Measurements from ENCODE around the gene DBNDD1. TPM values are rescaled to one million over a fixed set of nuclear protein-coding genes. Genes with fewer than 3 reads are reported as not detected.

Gene DBNDD1
- polyA plus RNA-seq, 1 of the 3 experiments (the other 2 are of a cell fraction), result 27.9 TPM

DNA sequence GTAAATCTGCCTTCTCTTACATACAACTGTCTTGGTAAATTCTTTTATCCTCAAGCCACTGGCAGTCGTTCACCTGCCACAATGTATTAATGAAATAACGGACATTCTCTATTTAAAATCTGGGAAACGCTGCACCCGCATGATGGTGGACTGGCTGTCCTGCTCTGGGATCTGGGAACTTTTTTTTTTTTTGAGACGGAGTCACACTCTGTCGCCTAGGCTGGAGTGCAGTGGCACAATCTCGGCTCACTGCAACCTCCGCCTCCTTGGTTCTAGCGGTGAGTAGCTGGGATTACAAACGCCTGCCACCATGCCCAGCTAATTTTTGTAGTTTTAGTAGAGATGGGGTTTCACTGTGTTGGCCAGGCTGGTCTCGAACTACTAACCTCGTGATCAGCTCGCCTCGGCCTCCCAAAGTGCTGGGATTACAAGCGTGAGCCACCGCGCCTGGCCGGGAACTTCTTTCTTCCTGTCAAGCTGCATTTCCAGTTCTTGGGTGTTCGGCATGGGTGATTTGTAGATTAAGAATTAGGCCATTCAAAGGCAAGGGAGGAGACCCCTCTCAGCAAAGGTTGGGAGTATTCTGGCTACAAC is 29.6 kb upstream of the DBNDD1 start:
- Histone ChIP-seq H3K4me1 (ENCODE audit: control insufficient read depth in 1 of 2, insufficient read depth in 2 of 2, low read depth in 1 of 2, low read length in 1 of 2) (peaks cover 12 to 17% of the 10 kb centered on the region in 2 experiments; a peak in 3 of 4 replicates), H3K27ac (ENCODE audit: low read depth in 2 of 2, low read length in 1 of 2) (no peak overlapping the region), H3K36me3 (replicated peaks in 1 of 2; ENCODE audit: control insufficient read depth in 1 of 2, insufficient read depth in 2 of 2, low read length in 1 of 2) (no peaks in the 10 kb centered on the region), H3F3A (replicated peaks; ENCODE audit: insufficient read depth) (peaks cover 5% of the 10 kb centered on the region), H3K9me2 (no peaks in the 10 kb centered on the region), H3K9ac (no peak overlapping the region), H3K27me3 (ENCODE audit: insufficient read depth) (no peaks in the 10 kb centered on the region), H2AFZ (ENCODE audit: low read depth) (no peak overlapping the region), H3K79me2 (ENCODE audit: insufficient read depth) (no peaks in the 10 kb centered on the region), H3K4me3 (ENCODE audit: low read depth in 2 of 2, low read length in 1 of 2) (no peak overlapping the region), H3K4me2 (no peak overlapping the region), H3K9me3 (peaks cover under 1% of the 10 kb centered on the region; the same call in 1 of the 2 replicates), H4K20me1 (ENCODE audit: insufficient read depth) (no peaks in the 10 kb centered on the region)
- no peak for DNase-seq
- ChIA-PET POLR2A (no interaction called here), CTCF (no interaction called here)
- WGBS (ENCODE audit: low lambda C conversion rate), result 90% methylated on average over 18 of the region's 19 CpGs
- TF ChIP-seq RCOR1 (IDR thresholded peaks at IDR 0.05; ENCODE audit: low read length) (no peak), GABPA (IDR thresholded peaks at IDR 0.05; ENCODE audit: low read depth) (no peak), RXRA (IDR thresholded peaks at IDR 0.05; ENCODE audit: borderline replicate concordance, low read depth) (no peak), FOSL2 (IDR thresholded peaks at IDR 0.05; ENCODE audit: borderline replicate concordance, low read depth) (no peak), RFX5 (IDR thresholded peaks at IDR 0.05; ENCODE audit: low read length) (no peak), EZH2phosphoT487 (IDR thresholded peaks at IDR 0.05; ENCODE audit: borderline replicate concordance, low read depth) (no peak), SMC3 (IDR thresholded peaks at IDR 0.05; ENCODE audit: low read depth, low read length) (no peak), RAD21 (IDR thresholded peaks at IDR 0.05; ENCODE audit: low read length) (no peak), MEF2A (IDR thresholded peaks at IDR 0.05; ENCODE audit: borderline replicate concordance, low read depth) (no peak), FOXJ3 (CRISPR knock-in tag; IDR thresholded peaks at IDR 0.05) (no peak), TEAD4 (IDR thresholded peaks at IDR 0.05; ENCODE audit: borderline replicate concordance, insufficient read depth) (no peak), TCF12 (IDR thresholded peaks at IDR 0.05) (no peak), MXI1 (IDR thresholded peaks at IDR 0.05; ENCODE audit: low read depth, low read length) (no peak), JUND (IDR thresholded peaks at IDR 0.05) (no peak), NFIC (IDR thresholded peaks at IDR 0.05; ENCODE audit: borderline replicate concordance) (no peak)
- TF ChIP-seq, protein P1, sequence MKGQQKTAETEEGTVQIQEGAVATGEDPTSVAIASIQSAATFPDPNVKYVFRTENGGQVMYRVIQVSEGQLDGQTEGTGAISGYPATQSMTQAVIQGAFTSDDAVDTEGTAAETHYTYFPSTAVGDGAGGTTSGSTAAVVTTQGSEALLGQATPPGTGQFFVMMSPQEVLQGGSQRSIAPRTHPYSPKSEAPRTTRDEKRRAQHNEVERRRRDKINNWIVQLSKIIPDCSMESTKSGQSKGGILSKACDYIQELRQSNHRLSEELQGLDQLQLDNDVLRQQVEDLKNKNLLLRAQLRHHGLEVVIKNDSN (IDR thresholded peaks at IDR 0.05; ENCODE audit: borderline replicate concordance, low read depth), result no peak
- TF ChIP-seq, protein P2, sequence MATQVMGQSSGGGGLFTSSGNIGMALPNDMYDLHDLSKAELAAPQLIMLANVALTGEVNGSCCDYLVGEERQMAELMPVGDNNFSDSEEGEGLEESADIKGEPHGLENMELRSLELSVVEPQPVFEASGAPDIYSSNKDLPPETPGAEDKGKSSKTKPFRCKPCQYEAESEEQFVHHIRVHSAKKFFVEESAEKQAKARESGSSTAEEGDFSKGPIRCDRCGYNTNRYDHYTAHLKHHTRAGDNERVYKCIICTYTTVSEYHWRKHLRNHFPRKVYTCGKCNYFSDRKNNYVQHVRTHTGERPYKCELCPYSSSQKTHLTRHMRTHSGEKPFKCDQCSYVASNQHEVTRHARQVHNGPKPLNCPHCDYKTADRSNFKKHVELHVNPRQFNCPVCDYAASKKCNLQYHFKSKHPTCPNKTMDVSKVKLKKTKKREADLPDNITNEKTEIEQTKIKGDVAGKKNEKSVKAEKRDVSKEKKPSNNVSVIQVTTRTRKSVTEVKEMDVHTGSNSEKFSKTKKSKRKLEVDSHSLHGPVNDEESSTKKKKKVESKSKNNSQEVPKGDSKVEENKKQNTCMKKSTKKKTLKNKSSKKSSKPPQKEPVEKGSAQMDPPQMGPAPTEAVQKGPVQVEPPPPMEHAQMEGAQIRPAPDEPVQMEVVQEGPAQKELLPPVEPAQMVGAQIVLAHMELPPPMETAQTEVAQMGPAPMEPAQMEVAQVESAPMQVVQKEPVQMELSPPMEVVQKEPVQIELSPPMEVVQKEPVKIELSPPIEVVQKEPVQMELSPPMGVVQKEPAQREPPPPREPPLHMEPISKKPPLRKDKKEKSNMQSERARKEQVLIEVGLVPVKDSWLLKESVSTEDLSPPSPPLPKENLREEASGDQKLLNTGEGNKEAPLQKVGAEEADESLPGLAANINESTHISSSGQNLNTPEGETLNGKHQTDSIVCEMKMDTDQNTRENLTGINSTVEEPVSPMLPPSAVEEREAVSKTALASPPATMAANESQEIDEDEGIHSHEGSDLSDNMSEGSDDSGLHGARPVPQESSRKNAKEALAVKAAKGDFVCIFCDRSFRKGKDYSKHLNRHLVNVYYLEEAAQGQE (IDR thresholded peaks at IDR 0.05; ENCODE audit: low read depth, low read length), result no peak

All from SK-N-SH (cell line).